A673 (cell line): ENCODE measurements around the gene EEF2KMT. TPM values are rescaled to one million over a fixed set of nuclear protein-coding genes. Genes with fewer than 3 reads are reported as not detected.
"Not testable (repeated sequence)": the region's sequence is repeated elsewhere in the genome, so short reads cannot be mapped to it uniquely, and the experiment has no call there.

Experiments used
- BruUV-seq: library from RNA; stranded (reverse); fragments of 400-500 nt; replicated peaks from 2 replicates; lab custom pipeline; 2021; lab: Mats Ljungman, UMichigan
- CTCF ChIA-PET: fragments of 300-600 bp; sonication (Branson Sonifier 250); formaldehyde crosslinking; loops from one replicate; lab custom pipeline; 2022; ENCODE audit warnings: antibody characterized with exemption; lab: Charles Lee
- POLR2A ChIA-PET: fragments of 300-600 bp; sonication (Branson Sonifier 250); formaldehyde crosslinking; loops from one replicate; lab custom pipeline; 2022; ENCODE audit warnings: antibody characterized with exemption; ENCODE audit not compliant: low non-redundant PET; lab: Charles Lee
- DNase-seq: peaks from one replicate; pipeline ENCODE4 v3.0.0-alpha.2; 2015; ENCODE audit warnings: low spot score
- H3K27ac ChIP-seq: fragments of 200-600 bp; sonication (generic); 2 replicates; pipeline ENCODE4 v1.5.1; 2016; ENCODE audit warnings: mixed run types, low read depth, mild to moderate bottlenecking, mixed read lengths, antibody characterized with exemption, low read length; ENCODE audit not compliant: poor library complexity, severe bottlenecking
- H3K27me3 ChIP-seq: fragments of 200-600 bp; sonication (generic); replicated peaks from 2 replicates; pipeline ENCODE4 v1.6.1; 2017; ENCODE audit warnings: mixed run types, low read depth, mild to moderate bottlenecking, mixed read lengths, antibody characterized with exemption, low read length; ENCODE audit not compliant: insufficient read depth, poor library complexity
- H3K36me3 ChIP-seq: fragments of 200-600 bp; sonication (generic); 2 replicates; pipeline ENCODE4 v1.6.1; 2016; ENCODE audit warnings: mixed run types, mild to moderate bottlenecking, mixed read lengths, antibody characterized with exemption, low read length; ENCODE audit not compliant: insufficient read depth, poor library complexity, severe bottlenecking
- H3K4me1 ChIP-seq: fragments of 200-600 bp; sonication (generic); 2 replicates; pipeline ENCODE4 v1.6.1; 2017; ENCODE audit warnings: mixed run types, mild to moderate bottlenecking, mixed read lengths, antibody characterized with exemption, low read length; ENCODE audit not compliant: insufficient read depth, poor library complexity, severe bottlenecking
- H3K4me3 ChIP-seq: fragments of 200-600 bp; sonication (generic); 2 replicates; pipeline ENCODE4 v1.5.1; 2016; ENCODE audit warnings: low read depth, mixed run types, mild to moderate bottlenecking, mixed read lengths, low read length; ENCODE audit not compliant: poor library complexity, severe bottlenecking
- H3K9me3 ChIP-seq: fragments of 200-600 bp; sonication (generic); 2 replicates; pipeline ENCODE4 v1.6.1; 2016; ENCODE audit warnings: mixed run types, low read depth, mild to moderate bottlenecking, mixed read lengths, antibody characterized with exemption, low read length; ENCODE audit not compliant: poor library complexity, severe bottlenecking
- CTCF ChIP-seq: fragments of 300-800, 200-600 bp; sonication (generic); conservative IDR thresholded peaks from 2 replicates; pipeline ENCODE4 v1.5.1; 2017; ENCODE audit warnings: low read depth, mild to moderate bottlenecking, antibody characterized with exemption, low read length, moderate library complexity, mixed read lengths
- EZH2 ChIP-seq: fragments of 200-600 bp; sonication (generic); IDR thresholded peaks from 2 replicates; pipeline ENCODE4 v1.6.1; 2017; ENCODE audit warnings: borderline replicate concordance, low read depth, mild to moderate bottlenecking, mixed read lengths, antibody characterized with exemption, low read length; ENCODE audit not compliant: poor library complexity, severe bottlenecking
- intact Hi-C: fragments of 100-400 bp; cut with micrococcal nuclease; formaldehyde crosslinking; loops from one replicate; pipeline ENCODE4 v1.10.0; 2022; ENCODE audit not compliant: unreplicated experiment
- total RNA-seq: library from RNA; stranded (reverse); gene quantifications from 2 replicates; pipeline ENCODE4 v1.2.3, GENCODE V29; 2021

Gene EEF2KMT
- total RNA-seq, 1 experiment from 2014 or later: 21.4 TPM

GRCh38 chr16:5045499-5046115 is 52.0 kb downstream of the EEF2KMT start:
- POLR2A ChIA-PET: no interaction called here
- no peak for TF ChIP-seq EZH2
- no peak for TF ChIP-seq CTCF
- CTCF ChIA-PET: no interaction called here

DNA sequence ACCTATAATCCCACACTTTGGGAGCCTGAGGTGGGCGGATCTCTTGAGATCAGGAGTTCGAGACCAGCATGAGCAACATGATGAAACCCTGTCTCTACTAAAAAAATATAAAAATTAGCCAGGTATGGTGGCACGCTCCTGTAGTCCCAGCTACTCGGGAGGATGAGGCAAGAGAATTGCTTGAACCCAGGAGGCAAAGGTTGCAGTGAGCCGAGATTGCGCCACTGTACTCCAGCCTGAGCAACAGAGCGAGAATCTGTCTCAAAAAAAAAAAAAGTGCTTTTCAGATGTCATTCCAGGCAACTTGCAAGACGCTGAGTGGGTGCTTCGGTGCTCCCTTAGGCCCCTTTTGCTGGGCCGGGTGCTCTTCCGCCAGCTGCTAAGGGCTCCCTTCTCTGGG is 53.0 kb downstream of the EEF2KMT start:
- peaks cover 48% of the 10 kb centered on the region for H3K27me3 ChIP-seq
- H3K9me3 ChIP-seq, POLR2A ChIA-PET, H3K4me3 ChIP-seq, H3K4me1 ChIP-seq, BruUV-seq, CTCF ChIA-PET, H3K27ac ChIP-seq, DNase-seq, intact Hi-C loops, H3K36me3 ChIP-seq: not testable (repeated sequence)

More at GRCh38 chr16:5045499-5046115, 52.0 kb downstream of the EEF2KMT start:
- intact Hi-C loops: no loop called here
- no peaks in the 10 kb centered on the region for H3K4me1 ChIP-seq
- no peak for DNase-seq
- no peak overlapping the region for H3K4me3 ChIP-seq
- peaks cover 43% of the 10 kb centered on the region for H3K27me3 ChIP-seq
- no TSS peak for BruUV-seq
- no peak overlapping the region for H3K27ac ChIP-seq
- H3K9me3 ChIP-seq: no peaks in the 10 kb centered on the region
- no peaks in the 10 kb centered on the region for H3K36me3 ChIP-seq

GRCh38 chr16:5044011-5044540 is 53.5 kb downstream of the EEF2KMT start:
- Histone ChIP-seq H3K4me1 (no peaks in the 10 kb centered on the region), H3K27me3 (peaks cover 44% of the 10 kb centered on the region), H3K27ac (no peak overlapping the region), H3K4me3 (no peak overlapping the region), H3K36me3 (no peaks in the 10 kb centered on the region), H3K9me3 (no peaks in the 10 kb centered on the region)
- BruUV-seq: no TSS peak
- intact Hi-C loops: no loop called here
- TF ChIP-seq CTCF (no peak), EZH2 (no peak)
- ChIA-PET CTCF (no interaction called here), POLR2A (no interaction called here)
- DNase-seq: no peak
